Tibial nerve (tissue), 4 donors: ENCODE measurements around the gene PIGN. TPM values are rescaled to one million over a fixed set of nuclear protein-coding genes. Genes with fewer than 3 reads are reported as not detected.

Experiments
- DNase-seq, 2 donors: peaks; one replicate each; pipeline ENCODE4 v3.0.0-alpha.2; 2019; ENCODE audit warnings: low spot score in 2 of 2
- H3K27ac ChIP-seq, 4 donors: fragments of 200-600 bp; sonication (generic) in 3 of 4; one replicate each; pipeline ENCODE4 v1.5.1; 2017 to 2019; ENCODE audit warnings: mild to moderate bottlenecking in 1 of 4
- H3K27me3 ChIP-seq, 2 donors: fragments of 200-600 bp; sonication (generic) in 1 of 2; one replicate each; pipeline versions ENCODE4 v1.5.1 to v1.6.0; 2017 to 2019
- H3K36me3 ChIP-seq, 3 donors: fragments of 200-600 bp; sonication (generic); one replicate each; pipeline ENCODE4 v1.5.1; 2018 to 2019
- H3K4me1 ChIP-seq, 4 donors: fragments of 200-600 bp; sonication (generic) in 3 of 4; one replicate each; pipeline ENCODE4 v1.5.1; 2017 to 2019
- H3K4me3 ChIP-seq, 4 donors: fragments of 200-600 bp; sonication (generic) in 3 of 4; one replicate each; pipeline ENCODE4 v1.5.1; 2017 to 2019; ENCODE audit warnings: mild to moderate bottlenecking in 1 of 4, moderate library complexity in 1 of 4
- H3K9me3 ChIP-seq, 4 donors: fragments of 200-600 bp; sonication (generic) in 3 of 4; one replicate each; pipeline ENCODE4 v1.5.1; 2017 to 2019
- EP300 ChIP-seq, 2 donors: sonication (generic); formaldehyde crosslinking; IDR thresholded peaks; one replicate each; pipeline ENCODE4 v1.6.1; 2017; ENCODE audit warnings: antibody characterized with exemption in 2 of 2, mild to moderate bottlenecking in 1 of 2
- POLR2A ChIP-seq, 2 donors: fragments of 450-650 bp; IDR thresholded peaks; one replicate each; pipeline ENCODE4 v1.6.1; 2017; ENCODE audit warnings: antibody characterized with exemption in 2 of 2, mild to moderate bottlenecking in 2 of 2, moderate library complexity in 2 of 2
- WGBS, 2 donors: methylation state at CpG; one replicate each; pipeline ENCODE4 v1.1.5; 2018; 5-methylcytosine and 5-hydroxymethylcytosine counted together
- total RNA-seq, 4 donors: library from RNA; depleted of rRNA; stranded (reverse); fragments of >200 nt; gene quantifications; one replicate each; pipeline ENCODE4 v1.1.0, GENCODE V29; 2016
- TF ChIP-seq, protein P1 (sequence below), 5 experiments: fragments of 200-600 bp in 3 of 5; fragments of 450-650 bp in 2 of 5; sonication (generic) in 3 of 5; IDR thresholded peaks; one replicate each; pipeline ENCODE4 v1.5.1; 2016 to 2019; ENCODE audit warnings: antibody characterized with exemption in 5 of 5, mild to moderate bottlenecking in 3 of 5, moderate library complexity in 2 of 5

PIGN gene
- total RNA-seq, 4 donors from 2014 or later = 24.9 to 40.0 (median 32.5) TPM

DNA sequence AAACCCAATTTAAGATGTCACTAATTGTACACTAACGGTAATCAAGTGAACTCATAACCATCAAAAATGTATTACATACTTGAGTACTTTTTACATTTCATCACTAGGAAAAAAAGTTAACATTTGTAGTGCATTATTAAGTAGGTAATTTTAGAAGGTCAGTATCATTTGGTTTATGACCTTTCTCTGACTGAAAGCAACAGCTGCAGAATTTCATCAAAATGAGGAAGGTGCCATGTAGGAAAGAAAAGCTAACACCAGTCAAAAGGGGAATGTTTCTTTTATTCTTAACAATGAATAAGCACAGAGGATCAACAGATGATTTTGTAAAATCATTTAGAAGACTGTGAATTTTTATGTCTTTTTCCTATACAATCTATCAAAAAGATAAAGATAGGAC is 79.0 kb downstream of the PIGN start:
- no peak overlapping the region for H3K27ac ChIP-seq
- TF ChIP-seq EP300 (IDR thresholded peaks at IDR 0.05) = no peak
- no peak for TF ChIP-seq POLR2A (IDR thresholded peaks at IDR 0.05)
- TF ChIP-seq, protein P1, sequence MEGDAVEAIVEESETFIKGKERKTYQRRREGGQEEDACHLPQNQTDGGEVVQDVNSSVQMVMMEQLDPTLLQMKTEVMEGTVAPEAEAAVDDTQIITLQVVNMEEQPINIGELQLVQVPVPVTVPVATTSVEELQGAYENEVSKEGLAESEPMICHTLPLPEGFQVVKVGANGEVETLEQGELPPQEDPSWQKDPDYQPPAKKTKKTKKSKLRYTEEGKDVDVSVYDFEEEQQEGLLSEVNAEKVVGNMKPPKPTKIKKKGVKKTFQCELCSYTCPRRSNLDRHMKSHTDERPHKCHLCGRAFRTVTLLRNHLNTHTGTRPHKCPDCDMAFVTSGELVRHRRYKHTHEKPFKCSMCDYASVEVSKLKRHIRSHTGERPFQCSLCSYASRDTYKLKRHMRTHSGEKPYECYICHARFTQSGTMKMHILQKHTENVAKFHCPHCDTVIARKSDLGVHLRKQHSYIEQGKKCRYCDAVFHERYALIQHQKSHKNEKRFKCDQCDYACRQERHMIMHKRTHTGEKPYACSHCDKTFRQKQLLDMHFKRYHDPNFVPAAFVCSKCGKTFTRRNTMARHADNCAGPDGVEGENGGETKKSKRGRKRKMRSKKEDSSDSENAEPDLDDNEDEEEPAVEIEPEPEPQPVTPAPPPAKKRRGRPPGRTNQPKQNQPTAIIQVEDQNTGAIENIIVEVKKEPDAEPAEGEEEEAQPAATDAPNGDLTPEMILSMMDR (IDR thresholded peaks at IDR 0.05) = no peak
- H3K4me3 ChIP-seq = no peak overlapping the region
- WGBS, 2 donors = 92 to 96% methylated on average over 1 of the region's 1 CpG
- H3K36me3 ChIP-seq = peaks cover 0 to 4% (median 0%) of the 10 kb centered on the region in 3 donors
- H3K4me1 ChIP-seq = no peaks in the 10 kb centered on the region
- DNase-seq = no peak
- H3K9me3 ChIP-seq = no peaks in the 10 kb centered on the region
- no peaks in the 10 kb centered on the region for H3K27me3 ChIP-seq

DNA sequence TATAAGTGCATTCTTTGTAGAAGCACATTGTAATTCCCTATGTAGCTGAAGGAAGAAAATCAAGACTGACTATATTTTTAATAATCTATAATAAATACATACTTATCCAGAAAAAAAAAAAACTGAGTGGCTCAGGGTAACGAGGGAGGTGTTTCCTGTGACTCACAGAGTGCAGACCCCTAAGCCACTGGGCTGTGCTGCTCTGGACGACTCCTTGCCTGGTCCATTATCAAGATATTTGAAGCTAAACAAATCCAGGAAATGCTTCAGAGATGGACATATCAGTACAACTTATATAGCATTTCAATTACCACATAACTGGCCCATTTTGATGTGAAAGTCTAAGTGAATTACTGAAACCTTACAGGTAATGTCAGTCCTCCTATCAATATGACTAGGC is 80.6 kb downstream of the PIGN start:
- H3K27ac ChIP-seq = no peak overlapping the region
- H3K36me3 ChIP-seq = peaks cover 0 to 18% (median 0%) of the 10 kb centered on the region in 3 donors
- 76 to 83% methylated on average over 2 of the region's 2 CpGs for whole genome bisulfite sequencing, 2 donors
- no peaks in the 10 kb centered on the region for H3K9me3 ChIP-seq
- no peak for DNase-seq
- H3K4me3 ChIP-seq = no peak overlapping the region
- no peaks in the 10 kb centered on the region for H3K27me3 ChIP-seq
- H3K4me1 ChIP-seq = no peaks in the 10 kb centered on the region
- TF ChIP-seq, protein P1 (IDR thresholded peaks at IDR 0.05) = no peak
- TF ChIP-seq POLR2A (IDR thresholded peaks at IDR 0.05) = no peak
- no peak for TF ChIP-seq EP300 (IDR thresholded peaks at IDR 0.05)

DNA sequence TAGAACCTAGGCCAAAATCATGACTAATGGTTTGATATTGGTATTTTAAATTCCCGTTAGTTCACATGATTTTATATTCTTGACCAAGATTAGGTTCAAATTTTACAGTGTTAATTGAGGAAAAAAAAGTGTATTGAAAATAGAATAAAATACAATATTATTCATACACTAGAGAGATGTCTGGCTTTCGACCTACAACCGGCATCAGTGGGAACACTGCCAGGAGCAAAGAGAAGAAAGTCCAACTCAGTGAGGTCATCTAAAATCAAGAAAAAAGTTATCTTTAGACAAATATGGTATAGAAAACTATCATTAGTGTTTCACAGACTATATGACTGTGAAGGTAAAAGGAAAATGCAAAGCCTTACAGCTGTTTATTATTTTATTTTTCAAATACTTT is 81.5 kb downstream of the PIGN start:
- Histone ChIP-seq H3K36me3 (peaks cover 0 to 27% (median 0%) of the 10 kb centered on the region in 3 donors), H3K4me1 (no peaks in the 10 kb centered on the region), H3K4me3 (no peak overlapping the region), H3K27ac (no peak overlapping the region), H3K27me3 (no peaks in the 10 kb centered on the region), H3K9me3 (no peaks in the 10 kb centered on the region)
- DNase-seq = no peak
- 31 to 40% methylated on average over 3 of the region's 3 CpGs for WGBS, 2 donors
- TF ChIP-seq, protein P1 (IDR thresholded peaks at IDR 0.05) = no peak
- TF ChIP-seq EP300 (IDR thresholded peaks at IDR 0.05) = no peak
- TF ChIP-seq POLR2A (IDR thresholded peaks at IDR 0.05) = no peak

DNA sequence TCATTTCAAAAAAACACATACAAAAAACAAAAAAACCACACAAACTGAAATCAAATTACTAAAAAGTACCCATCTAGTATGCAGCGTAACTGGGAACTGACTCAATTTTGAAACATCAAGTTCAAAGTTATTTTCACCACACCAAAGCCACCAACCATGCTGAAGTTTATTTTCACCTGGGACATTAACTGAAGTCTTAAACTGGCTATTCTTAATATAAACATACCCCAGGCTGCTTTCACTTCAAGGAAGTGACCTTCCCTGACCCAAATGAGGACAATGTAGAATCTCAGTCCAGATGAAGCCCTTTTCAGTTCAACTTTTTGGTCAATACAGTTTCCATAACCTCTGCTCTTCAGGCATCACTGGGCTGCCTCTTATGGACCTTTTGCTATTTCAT is 84.6 kb downstream of the PIGN start:
- 96 to 97% methylated on average over 1 of the region's 1 CpG for WGBS, 2 donors
- no peak for DNase-seq
- TF ChIP-seq EP300 (IDR thresholded peaks at IDR 0.05) (no peak), POLR2A (IDR thresholded peaks at IDR 0.05) (no peak)
- TF ChIP-seq, protein P1 (IDR thresholded peaks at IDR 0.05) = no peak

DNA sequence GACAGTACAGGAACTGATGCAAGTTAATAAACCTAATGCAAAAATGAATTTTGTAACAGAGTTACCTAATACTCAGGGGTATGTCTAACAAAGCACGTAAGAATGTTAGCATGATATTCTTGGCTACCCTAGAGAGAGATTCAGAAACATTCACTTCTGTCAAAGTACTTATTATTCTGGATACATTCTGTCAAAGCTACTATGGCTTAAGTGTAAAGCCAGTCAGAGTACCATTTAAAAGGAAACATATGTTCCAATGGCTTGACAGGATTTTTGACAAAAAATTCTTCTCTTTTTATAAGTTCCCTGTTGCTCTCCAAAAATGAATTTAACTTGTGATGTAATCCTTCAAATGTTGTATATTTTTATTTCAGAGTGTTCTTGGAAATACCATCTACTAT is 85.5 kb downstream of the PIGN start:
- Histone ChIP-seq H3K27me3 (no peaks in the 10 kb centered on the region), H3K4me1 (no peaks in the 10 kb centered on the region), H3K4me3 (no peak overlapping the region), H3K27ac (no peak overlapping the region), H3K36me3 (peaks cover 0 to 53% (median 0%) of the 10 kb centered on the region in 3 donors), H3K9me3 (peaks cover 0 to 8% (median 4%) of the 10 kb centered on the region in 4 donors)
- WGBS, 2 donors = 52 to 59% methylated on average over 1 of the region's 1 CpG
- no peak for TF ChIP-seq POLR2A (IDR thresholded peaks at IDR 0.05)
- TF ChIP-seq EP300 (IDR thresholded peaks at IDR 0.05) = no peak
- DNase-seq = no peak

More for the DNA sequence above, 84.6 kb downstream of the PIGN start:
- H3K9me3 ChIP-seq = peaks cover 0 to 8% (median 4%) of the 10 kb centered on the region in 4 donors
- H3K27me3 ChIP-seq = no peaks in the 10 kb centered on the region
- H3K36me3 ChIP-seq = peaks cover 0 to 56% (median 0%) of the 10 kb centered on the region in 3 donors
- H3K27ac ChIP-seq = no peak overlapping the region
- H3K4me1 ChIP-seq = no peaks in the 10 kb centered on the region
- no peak overlapping the region for H3K4me3 ChIP-seq

DNA sequence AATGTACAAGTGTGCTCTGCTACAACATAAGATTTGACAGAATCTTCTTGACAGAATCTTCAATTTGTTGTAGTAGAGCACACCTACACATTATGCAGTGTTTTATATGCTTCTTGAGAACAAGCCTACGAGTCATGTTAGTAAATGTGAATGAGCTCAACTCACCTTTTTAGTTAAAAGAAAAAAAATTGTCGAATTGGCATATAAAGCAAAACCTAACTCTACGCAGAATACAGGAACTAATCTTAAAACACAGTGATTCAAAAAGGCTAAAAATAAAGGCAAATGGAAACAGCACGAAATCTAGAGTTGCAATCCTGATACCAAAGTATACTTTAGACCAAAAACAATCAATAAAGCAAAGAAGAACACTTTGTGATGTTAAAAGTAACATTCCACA is 87.9 kb downstream of the PIGN start:
- Histone ChIP-seq H3K4me1 (no peaks in the 10 kb centered on the region), H3K27me3 (no peaks in the 10 kb centered on the region), H3K27ac (no peak overlapping the region), H3K36me3 (peaks cover 0 to 64% (median 0%) of the 10 kb centered on the region in 3 donors), H3K9me3 (peaks cover 0 to 8% (median 4%) of the 10 kb centered on the region in 4 donors), H3K4me3 (no peak overlapping the region)
- WGBS, 2 donors = 83 to 97% methylated on average over 4 of the region's 4 CpGs
- TF ChIP-seq, protein P1 (IDR thresholded peaks at IDR 0.05) = no peak
- TF ChIP-seq EP300 (IDR thresholded peaks at IDR 0.05) (no peak), POLR2A (IDR thresholded peaks at IDR 0.05) (no peak)
- no peak for DNase-seq
